Measurements from ENCODE around the gene SLC16A13.

GRCh38 chr17:7045492-7046126, 9.8 kb downstream of the SLC16A13 start:
- TF ChIP-seq POLR2AphosphoS5 (IDR thresholded peaks at IDR 0.05; ENCODE audit: low read depth, low read length) (no peak), TAF1 (IDR thresholded peaks at IDR 0.05; ENCODE audit: low read depth, low read length) (no peak), POLR2A (IDR thresholded peaks at IDR 0.05; ENCODE audit: low read depth, low read length) (no peak)

Measured in GM12891 (cell line).